Measurements from ENCODE around the gene PTGR2. TPM values are rescaled to one million over a fixed set of nuclear protein-coding genes. Genes with fewer than 3 reads are reported as not detected.
"Not testable (repeated sequence)": the region's sequence is repeated elsewhere in the genome, so short reads cannot be mapped to it uniquely, and the experiment has no call there.

The PTGR2 gene
- total RNA-seq, 8 experiments from 2014 or later, result 6.2 to 26.9 (median 13.0) TPM

GRCh38 chr14:73896521-73896920 lies 44.9 kb downstream of the PTGR2 start:
- 0 to 100% (median 91%) methylated on average over 1 of the region's 1 CpG; no CpG with 5 or more reads in 3 of the 10 experiments for WGBS, 10 experiments
- in situ Hi-C loops (cut with MboI; ENCODE audit: low pct_unique_long_range_greater_than_20kb in 2 of 9, low sequenced_read_pairs in 9 of 9, unreplicated experiment in 9 of 9), result no loop called here
- peak in 3 of 8 experiments; percentile 88 to 97 (median 97) for ATAC-seq (replicated peaks in 6 of 8)
- Histone ChIP-seq H3K4me3 (no peak overlapping the region), H3K4me1 (replicated peaks in 1 of 2) (no peaks in the 10 kb centered on the region), H3K27ac (no peak overlapping the region)

- Histone ChIP-seq H3K4me1 (replicated peaks in 1 of 2) (no peaks in the 10 kb centered on the region), H3K4me3 (no peak overlapping the region), H3K27ac (no peak overlapping the region)
- in situ Hi-C loops (cut with MboI; ENCODE audit: low pct_unique_long_range_greater_than_20kb in 2 of 9, low sequenced_read_pairs in 9 of 9, unreplicated experiment in 9 of 9), result no loop called here
- 40 to 100% (median 80%) methylated on average over 1 to 3 of the region's 3 CpGs; no CpG with 5 or more reads in 3 of the 10 experiments for WGBS, 10 experiments
- no peak for ATAC-seq (replicated peaks in 6 of 8)
Observed at GRCh38 chr14:73903028-73903427, 51.4 kb downstream of the PTGR2 start.

- H3K27ac ChIP-seq, result no peak overlapping the region
- WGBS, 10 experiments, result 86 to 100% (median 100%) methylated on average over 1 of the region's 1 CpG; no CpG with 5 or more reads in 2 of the 10 experiments
- ATAC-seq (replicated peaks in 6 of 8), result no peak
- in situ Hi-C loops (cut with MboI; ENCODE audit: low pct_unique_long_range_greater_than_20kb in 2 of 9, low sequenced_read_pairs in 9 of 9, unreplicated experiment in 9 of 9), result no loop called here
- no peaks in the 10 kb centered on the region for H3K4me1 ChIP-seq (replicated peaks in 1 of 2)
- no peak overlapping the region for H3K4me3 ChIP-seq
Observed at GRCh38 chr14:73909681-73910080, 58.0 kb downstream of the PTGR2 start.

GRCh38 chr14:73913256-73913655 lies 61.6 kb downstream of the PTGR2 start:
- ATAC-seq (replicated peaks in 6 of 8), result no peak
- in situ Hi-C loops (cut with MboI; ENCODE audit: low pct_unique_long_range_greater_than_20kb in 2 of 9, low sequenced_read_pairs in 9 of 9, unreplicated experiment in 9 of 9), result no loop called here
- 67 to 100% (median 94%) methylated on average over 2 to 3 of the region's 3 CpGs; no CpG with 5 or more reads in 1 of the 10 experiments for WGBS, 10 experiments
- Histone ChIP-seq H3K27ac (no peak overlapping the region), H3K4me3 (no peak overlapping the region), H3K4me1 (replicated peaks in 1 of 2) (no peaks in the 10 kb centered on the region)

- no peak overlapping the region for H3K4me3 ChIP-seq
- no peak overlapping the region for H3K27ac ChIP-seq
- in situ Hi-C loops (cut with MboI; ENCODE audit: low pct_unique_long_range_greater_than_20kb in 2 of 9, low sequenced_read_pairs in 9 of 9, unreplicated experiment in 9 of 9), result no loop called here
- WGBS, 10 experiments, result 60 to 100% (median 85%) methylated on average over 1 to 4 of the region's 6 CpGs; no CpG with 5 or more reads in 2 of the 10 experiments
- ATAC-seq (replicated peaks in 6 of 8), result no peak
- no peaks in the 10 kb centered on the region for H3K4me1 ChIP-seq (replicated peaks in 1 of 2)
Observed at GRCh38 chr14:73916324-73916723, 64.7 kb downstream of the PTGR2 start.

GRCh38 chr14:73919457-73919856 lies 67.8 kb downstream of the PTGR2 start:
- ATAC-seq (replicated peaks in 6 of 8); H3K4me3 ChIP-seq; H3K27ac ChIP-seq; in situ Hi-C loops (cut with MboI; ENCODE audit: low pct_unique_long_range_greater_than_20kb in 2 of 9, low sequenced_read_pairs in 9 of 9, unreplicated experiment in 9 of 9); H3K4me1 ChIP-seq (replicated peaks in 1 of 2): not testable (repeated sequence)
- WGBS, 10 experiments, result 75 to 100% (median 100%) methylated on average over 1 to 2 of the region's 2 CpGs

- H3K4me1 ChIP-seq (replicated peaks in 1 of 2), result no peaks in the 10 kb centered on the region
- H3K27ac ChIP-seq, result no peak overlapping the region
- no peak overlapping the region for H3K4me3 ChIP-seq
- WGBS, 10 experiments, result 17 to 100% (median 89%) methylated on average over 1 to 4 of the region's 5 CpGs; no CpG with 5 or more reads in 1 of the 10 experiments
- in situ Hi-C loops (cut with MboI; ENCODE audit: low pct_unique_long_range_greater_than_20kb in 2 of 9, low sequenced_read_pairs in 9 of 9, unreplicated experiment in 9 of 9), result no loop called here
- ATAC-seq (replicated peaks in 6 of 8), result peak in 1 of 8 experiments; percentile 33
Observed at GRCh38 chr14:73924337-73924736, 72.7 kb downstream of the PTGR2 start.

Other genes starting within 250 kb of the PTGR2 start
- gene ACOT6, start 239.3 kb upstream of the PTGR2 start, total RNA-seq, result under 1 TPM in 4 of 8 experiments, not detected in 4; 0.29 to 0.63 (median 0.40) TPM
- 10 to 100 TPM in 7 of 8 experiments, 1 to 10 TPM in 1; 9.7 to 32.1 (median 12.2) TPM for gene DNAL1, start 206.8 kb upstream of the PTGR2 start, total RNA-seq
- 100 to 1,000 TPM in 1 of 8 experiments, 10 to 100 TPM in 7; 16.7 to 102 (median 50.9) TPM for gene PNMA1, start 137.4 kb upstream of the PTGR2 start, total RNA-seq
- 10 to 100 TPM; 32.8 to 63.6 (median 41.4) TPM for gene ZNF410, start 35.0 kb downstream of the PTGR2 start, total RNA-seq
- 10 to 100 TPM in 4 of 8 experiments, 1 to 10 TPM in 4; 3.5 to 17.6 (median 9.4) TPM for gene FAM161B, start 98.3 kb downstream of the PTGR2 start, total RNA-seq
- 10 to 100 TPM; 13.1 to 29.4 (median 19.1) TPM for gene COQ6, start 98.5 kb downstream of the PTGR2 start, total RNA-seq
- 10 to 100 TPM in 4 of 8 experiments, 1 to 10 TPM in 4; 5.1 to 32.0 (median 9.5) TPM for gene ENTPD5, start 167.5 kb downstream of the PTGR2 start, total RNA-seq
- 10 to 100 TPM in 4 of 8 experiments, 1 to 10 TPM in 4; 4.0 to 38.2 (median 9.8) TPM for gene BBOF1, start 167.5 kb downstream of the PTGR2 start, total RNA-seq
- 10 to 100 TPM in 4 of 8 experiments, 1 to 10 TPM in 4; 7.6 to 28.2 (median 9.6) TPM for gene ALDH6A1, start 232.6 kb downstream of the PTGR2 start, total RNA-seq
- gene LIN52, start 233.1 kb downstream of the PTGR2 start, total RNA-seq, result 10 to 100 TPM in 5 of 8 experiments, 1 to 10 TPM in 3; 7.2 to 19.2 (median 10.5) TPM

Data from motor neuron (in vitro differentiated cells).